HG02571 (cell line): Measurements from ENCODE around the gene MYOG.

Source experiments
- ATAC-seq: cut with Tn5 transposase; IDR thresholded peaks from one replicate; pipeline ENCODE4 v1.9.1; 2021; ENCODE audit warnings: mild to moderate bottlenecking, moderate library complexity; ENCODE audit not compliant: unreplicated experiment

Gene MYOG

DNA sequence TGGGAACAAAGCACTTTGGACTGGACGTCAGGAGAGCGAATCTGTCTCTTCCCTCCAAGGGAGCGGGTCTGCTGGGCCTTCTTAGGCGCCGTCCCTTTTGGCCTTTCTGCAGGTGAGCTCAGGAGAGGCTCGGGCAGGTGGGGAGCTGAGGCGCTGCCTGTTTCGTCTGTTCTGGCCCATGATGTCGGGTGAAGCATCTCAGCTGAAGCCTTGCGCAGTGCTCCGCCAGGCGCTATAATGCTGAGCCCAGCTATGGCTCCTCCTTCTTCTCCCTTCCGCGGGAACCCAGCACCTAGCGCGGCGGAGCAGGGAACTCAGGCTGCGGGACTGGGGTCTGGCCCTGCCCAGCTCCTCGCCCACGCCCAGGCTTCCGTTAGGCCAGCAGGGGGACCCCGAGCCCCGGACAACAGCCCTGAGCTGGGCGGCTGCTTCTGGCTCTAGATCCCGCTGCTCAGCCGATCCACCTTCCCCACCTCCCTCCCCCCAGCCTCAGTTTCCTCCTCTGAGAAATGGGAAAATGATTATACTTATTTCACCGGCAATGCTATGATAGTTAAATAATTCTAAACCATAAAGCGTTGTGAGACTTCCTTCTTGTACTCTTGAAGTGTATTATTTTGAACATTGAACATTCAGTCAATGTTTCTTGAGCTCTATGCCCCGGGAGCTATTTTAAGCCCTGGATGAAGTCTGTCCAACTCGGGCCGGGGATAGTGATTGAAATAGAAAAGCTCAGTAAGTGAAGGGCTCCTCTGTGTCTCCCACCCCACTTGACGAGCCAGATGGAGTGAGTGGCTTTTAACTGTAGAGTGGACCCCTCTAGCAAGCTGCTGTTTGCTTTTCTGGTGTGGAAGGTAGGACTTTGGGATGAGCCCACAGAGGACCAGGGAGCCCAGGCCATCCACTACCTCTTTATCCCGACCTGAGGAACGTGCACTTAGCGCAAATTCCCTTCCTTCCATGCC lies 32.1 kb upstream of the MYOG start:
- no peak for ATAC-seq

DNA sequence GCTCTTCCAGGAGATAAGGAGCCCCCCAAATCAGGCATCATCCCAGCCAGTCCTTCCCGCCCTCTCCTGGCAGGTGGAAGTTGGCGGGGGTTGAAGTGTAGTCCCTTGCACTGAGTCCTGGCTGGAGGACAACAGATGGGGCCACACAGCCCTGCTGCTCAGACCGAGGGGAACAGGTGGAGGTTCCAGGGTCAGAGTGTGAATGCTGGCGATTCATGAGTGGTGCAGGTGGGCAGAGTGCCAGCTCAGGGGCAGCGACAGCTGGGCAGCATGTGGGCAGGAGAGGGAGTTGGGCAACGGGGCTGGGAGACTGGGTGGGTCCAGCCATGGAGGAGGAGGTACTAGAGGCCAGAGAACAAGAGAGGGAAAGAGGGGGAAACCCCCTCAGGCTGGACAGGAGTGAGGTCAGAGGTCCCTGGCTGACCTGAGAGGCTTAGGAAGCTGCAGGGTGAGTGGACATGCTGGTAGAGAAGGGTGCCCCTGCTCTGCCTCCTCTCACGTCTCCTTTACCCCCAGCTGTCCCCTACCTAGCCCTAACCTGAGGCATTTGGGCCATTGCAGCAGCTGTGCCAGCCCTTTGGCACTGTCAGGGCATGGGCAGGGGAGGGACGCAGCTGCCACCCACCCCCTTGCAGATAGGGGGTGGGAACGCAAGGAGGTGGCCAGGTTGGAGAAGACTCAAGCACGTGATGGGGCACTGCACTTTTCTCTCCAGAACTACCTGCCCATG lies 30.4 kb upstream of the MYOG start:
- no peak for ATAC-seq

DNA sequence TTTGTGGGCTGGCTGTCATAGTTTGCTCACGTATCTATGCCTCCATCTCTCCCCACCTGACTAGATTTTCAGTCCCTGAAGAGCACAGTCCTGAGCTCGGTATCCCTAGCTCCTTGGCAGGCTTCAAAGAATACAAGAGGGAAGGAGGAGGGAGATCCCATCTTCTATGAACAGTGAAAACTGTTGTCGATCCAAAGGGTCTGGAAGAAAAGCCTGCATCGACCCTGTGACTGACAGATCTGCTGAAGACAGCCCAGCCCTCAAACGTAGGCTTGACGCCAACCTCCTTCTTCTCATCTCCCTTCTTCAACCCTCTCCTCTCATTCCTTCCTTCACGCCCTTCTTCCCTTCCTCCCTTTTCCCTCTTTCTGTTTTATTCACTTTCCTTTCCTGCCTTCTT lies 28.4 kb upstream of the MYOG start:
- ATAC-seq: no peak

DNA sequence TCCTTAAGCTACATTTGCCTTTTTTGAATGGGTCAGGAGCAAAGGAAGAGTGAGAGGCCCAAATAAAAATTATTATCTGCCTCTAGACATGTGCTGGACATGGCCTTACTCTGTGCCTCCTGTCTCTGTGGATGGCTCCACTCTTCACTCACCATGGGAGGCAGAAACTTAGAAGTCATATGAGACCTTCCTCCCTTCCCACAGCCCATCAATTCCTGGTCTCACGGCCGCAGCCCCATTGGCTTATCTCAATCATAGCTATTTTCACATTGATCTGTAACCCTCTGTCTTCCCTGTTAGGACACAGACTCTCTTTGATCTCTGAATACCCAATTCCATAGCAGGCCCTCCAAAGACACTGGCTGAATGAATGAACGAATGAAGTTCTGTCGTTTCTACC lies 27.5 kb upstream of the MYOG start:
- no peak for ATAC-seq

DNA sequence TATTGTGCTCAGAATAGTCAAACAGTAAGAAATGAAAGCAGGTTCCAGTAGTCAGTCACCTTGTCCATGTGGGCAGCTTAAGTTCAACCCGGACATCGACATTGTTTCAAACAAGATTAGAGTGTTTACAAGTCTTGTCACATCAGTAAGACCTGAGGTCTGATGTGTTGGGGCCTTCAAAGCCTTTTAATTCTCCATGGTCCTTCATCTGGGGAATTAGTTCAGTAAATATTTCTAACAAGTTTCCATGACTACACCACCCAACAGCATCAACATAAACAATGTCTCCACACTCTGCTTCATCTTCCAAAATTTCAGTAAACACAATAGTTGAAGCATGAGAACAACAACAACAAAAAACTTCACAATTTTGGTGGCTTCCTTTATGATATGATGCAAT lies 26.7 kb upstream of the MYOG start:
- ATAC-seq: no peak

DNA sequence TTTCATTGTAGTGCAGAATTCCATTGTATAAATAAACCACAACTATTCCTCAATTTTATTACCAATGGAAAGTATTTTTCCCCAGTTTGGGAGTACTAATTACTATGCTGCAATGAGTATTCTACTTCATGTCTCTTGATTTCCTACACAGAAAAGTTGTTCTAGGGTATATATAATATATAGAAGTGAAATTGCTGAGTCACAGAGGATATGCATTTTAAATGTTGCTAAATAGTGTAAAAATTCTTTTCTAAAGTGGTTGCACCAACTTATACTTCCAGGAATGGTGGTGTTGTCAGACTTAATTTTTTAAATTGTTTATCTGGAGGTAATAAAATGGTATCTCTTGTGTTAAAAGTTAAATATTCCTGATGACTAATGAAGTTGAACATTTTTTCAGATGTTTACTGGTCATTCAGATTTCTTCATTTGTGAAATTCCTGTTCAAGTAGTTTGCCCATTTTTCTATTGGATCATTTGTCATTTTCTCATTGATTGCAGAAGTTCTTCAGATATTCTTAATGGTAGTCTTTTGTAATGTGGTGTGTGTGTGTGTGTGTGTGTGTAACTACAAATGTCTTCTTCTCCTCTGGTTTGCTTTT lies 19.1 kb upstream of the MYOG start:
- ATAC-seq: no peak

DNA sequence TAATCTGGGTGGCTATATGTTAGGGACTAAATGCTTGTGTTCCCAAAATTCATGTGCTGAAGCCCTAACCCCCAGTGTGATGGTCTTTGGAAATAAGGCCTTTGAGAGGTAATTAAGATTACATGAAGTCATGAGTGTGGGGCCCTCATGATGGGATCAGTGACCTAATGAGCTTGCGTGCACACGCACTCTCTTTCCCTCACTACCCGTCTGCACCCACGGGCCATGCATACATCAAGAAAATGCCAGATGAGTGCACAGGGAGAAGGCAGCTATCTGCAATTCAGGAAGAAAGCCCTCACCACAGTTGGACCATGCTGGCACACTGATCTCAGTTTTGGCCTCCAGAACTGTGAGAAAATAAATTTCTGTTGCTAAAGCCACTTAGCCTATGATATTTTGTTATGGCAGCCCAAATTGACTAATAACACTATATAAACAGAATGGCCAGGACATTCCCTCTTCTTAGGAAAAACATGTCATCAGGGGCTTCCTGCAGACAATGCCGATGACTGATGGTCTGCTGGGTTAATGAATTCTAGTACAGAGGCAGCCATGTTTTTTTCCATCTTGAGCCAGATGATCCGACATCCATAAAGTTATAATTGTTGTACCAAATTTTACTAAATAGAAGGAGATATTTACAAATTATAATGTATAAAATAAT lies 18.1 kb upstream of the MYOG start:
- ATAC-seq: no peak

DNA sequence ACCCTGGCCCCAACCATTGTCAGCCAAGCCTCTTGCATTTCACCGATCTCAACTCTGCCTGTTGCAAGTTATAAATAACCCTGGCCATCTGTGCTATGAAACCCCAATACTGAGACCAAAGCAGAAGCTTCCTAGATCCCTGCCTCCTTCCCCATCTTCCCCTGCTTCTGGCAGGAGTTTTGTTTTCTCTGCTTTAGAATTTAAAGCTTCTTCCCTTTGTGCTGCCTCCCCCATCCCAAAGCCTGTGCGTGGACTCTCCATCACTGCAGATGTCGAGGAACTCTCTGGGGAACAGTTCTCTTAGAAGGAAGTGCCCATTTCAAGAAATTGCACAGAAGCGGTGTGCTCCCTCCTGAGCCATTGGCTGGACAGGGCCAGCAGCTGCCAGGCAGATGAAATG lies 17.4 kb upstream of the MYOG start:
- no peak for ATAC-seq

DNA sequence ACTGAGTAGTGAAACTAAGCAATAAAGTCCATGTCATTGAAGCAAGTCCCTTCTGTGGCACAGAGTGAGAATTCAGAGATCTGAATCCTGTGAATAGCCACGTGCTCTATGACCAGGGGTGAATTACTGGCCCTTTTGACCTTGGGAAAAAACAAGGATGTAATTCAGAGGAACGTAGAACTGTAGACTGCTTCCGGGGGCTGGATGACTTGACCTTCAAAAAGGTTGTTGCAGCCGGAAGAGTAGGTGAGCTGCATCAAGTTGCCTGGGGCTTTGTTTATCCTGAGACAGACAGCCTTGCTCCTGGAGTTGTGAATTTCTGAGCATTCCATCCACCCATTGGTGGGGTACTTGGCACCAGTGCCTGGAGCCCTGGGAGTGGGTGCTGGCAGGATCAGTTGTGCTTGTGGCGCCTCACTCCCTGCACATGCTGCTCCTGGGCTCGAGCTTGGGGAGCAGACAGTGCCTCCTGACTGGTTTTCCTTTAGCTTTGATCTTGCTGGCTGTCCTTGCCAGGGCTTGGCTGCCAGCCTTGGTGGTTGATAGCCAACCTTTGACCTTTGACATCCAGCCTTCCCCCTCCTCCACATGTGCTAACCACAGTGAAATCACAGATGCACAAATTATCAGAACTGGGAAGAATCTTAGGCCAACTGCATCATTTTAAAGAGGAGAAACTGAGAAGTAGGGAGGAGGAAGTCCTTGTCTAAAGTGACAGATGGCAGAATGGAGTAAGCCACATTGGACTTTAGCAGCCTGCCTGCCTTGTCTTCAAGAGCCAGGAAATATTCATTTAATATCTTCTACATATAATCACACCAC lies 16.2 kb upstream of the MYOG start:
- ATAC-seq: no peak

DNA sequence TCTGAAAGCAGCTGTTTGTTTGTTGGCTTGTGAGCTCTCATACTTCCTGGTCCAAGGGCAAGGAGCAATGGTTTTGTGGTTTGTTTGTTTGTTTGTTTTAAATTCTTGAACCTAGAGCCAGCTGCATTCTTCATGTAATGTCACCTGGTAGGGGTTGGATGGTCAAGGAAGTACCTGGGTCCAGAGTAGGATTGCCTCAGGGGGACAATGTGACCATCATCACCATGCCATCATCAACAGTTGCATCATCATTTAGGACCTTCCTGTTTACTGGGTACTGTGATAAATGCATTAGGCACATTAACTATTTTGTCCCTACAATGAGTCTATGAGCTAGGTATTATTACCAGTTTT lies 14.7 kb upstream of the MYOG start:
- ATAC-seq: no peak

DNA sequence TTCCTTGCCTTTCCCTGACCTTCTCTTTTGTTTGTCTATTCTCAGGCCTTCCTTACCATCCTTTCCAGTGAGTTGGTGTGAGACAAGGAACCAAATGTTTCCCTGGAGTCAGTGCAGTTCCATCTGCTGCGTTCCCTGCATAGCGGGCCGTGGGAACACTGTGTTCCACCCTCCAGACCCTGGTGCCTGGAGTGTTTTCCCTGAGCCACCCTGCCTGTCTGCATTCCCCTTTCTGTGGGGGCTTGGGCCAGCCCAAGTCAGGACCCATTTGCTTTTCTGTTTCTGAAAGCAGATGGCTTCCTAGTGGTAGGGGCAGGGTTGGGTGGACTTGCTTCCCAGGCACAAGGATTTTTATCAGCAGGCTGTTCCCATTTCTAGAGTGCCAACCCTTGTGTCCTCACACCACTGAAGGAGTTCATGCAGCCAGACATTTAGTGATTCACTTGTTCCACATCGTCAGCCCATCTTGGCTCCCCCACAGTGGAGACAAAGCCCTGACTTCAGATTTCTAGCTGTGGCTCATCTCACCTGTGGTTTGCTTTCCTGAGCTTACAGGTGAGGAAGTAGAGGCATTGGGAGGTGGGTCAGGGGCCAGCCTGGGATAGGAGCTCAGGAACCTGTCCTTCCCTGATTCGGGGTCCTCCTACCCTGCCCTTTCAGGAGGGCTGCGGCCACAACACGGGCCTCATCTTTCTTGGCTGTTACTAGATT lies 14.1 kb upstream of the MYOG start:
- ATAC-seq: no peak

DNA sequence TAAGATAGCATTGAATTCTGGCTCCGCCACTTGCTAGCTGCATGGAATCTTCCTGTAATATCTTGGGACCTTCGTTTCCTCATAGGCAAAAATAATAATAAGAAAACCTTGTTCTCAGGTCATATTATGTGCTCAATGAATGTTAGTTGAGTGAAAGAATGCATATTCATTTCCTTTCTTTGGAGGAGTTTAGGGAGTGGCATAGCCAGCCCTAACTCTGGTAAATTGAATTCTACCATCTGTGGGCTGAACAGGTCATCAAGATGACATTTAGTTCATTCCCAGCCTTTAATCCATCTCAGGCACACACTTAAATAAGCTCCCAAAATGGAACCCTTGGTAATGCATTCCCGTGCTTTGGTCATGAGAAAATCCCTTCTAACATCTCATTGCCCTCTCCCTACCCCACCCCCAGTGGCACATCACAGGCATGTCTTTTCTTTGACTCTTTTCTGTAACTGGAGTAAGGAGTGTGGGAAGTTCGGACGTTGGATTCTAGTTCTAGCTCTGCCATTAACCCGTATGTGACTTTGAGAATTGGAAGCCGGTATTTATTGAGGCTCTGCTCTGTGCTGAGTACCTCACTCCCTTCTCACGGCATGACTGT lies 13.2 kb upstream of the MYOG start:
- ATAC-seq: no peak

DNA sequence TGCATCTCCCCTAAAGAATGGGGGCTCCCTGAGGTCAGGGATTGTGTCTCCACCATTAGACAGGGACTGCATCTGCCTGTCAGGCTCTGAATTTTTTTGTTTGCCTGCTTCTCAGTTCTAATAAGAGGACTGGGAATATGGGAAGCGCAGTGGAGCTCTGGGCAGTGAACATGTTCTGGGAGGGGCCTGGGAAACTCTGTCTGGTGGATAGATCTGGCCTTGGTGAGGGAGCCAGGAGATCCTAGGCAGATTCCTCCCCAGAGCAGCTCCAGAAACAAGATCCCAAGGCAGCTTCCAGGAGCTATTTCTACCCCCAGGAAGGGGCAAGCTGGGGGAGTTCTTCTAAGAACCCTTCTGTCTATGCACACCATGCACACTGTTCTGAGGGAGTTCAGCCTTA lies 12.6 kb upstream of the MYOG start:
- ATAC-seq: no peak

DNA sequence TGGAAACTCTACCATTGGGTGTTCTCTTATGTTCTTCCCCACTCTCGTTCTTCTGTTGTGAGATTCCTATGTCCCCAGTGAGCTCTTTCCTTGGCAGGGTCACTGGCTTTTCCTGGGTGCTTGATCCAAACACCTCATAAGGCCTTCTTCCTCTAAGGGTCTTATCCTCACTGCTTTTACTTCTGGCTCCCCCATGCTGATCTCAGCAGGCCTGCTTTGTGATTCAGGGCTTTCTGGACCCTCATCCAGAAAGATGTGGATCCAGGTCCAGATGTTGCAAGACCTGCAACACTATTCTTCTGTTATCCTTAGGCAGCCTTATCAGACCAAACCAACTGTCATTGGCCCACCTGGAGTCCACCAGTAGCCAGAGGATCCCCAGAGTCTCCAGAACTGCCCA lies 11.2 kb upstream of the MYOG start:
- ATAC-seq: no peak

DNA sequence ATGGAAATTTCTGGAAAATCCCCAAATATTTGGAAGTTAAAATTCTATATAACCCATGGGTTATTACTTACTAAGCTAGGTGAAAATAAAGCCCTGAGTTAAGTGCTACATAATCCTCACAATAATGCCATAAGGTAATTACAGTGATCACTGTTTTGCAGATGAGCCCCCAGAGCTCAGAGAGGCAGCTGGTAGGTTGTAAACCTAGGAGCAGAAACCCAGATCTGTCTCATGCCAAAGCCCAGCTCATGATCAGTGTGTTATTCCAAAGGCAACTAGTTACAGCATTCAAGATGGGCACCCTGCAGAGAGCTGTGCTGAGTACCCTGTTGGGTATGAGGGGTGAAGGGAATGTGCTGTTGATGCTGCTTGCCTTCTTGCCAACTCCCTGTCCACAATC lies 10.8 kb upstream of the MYOG start:
- no peak for ATAC-seq

DNA sequence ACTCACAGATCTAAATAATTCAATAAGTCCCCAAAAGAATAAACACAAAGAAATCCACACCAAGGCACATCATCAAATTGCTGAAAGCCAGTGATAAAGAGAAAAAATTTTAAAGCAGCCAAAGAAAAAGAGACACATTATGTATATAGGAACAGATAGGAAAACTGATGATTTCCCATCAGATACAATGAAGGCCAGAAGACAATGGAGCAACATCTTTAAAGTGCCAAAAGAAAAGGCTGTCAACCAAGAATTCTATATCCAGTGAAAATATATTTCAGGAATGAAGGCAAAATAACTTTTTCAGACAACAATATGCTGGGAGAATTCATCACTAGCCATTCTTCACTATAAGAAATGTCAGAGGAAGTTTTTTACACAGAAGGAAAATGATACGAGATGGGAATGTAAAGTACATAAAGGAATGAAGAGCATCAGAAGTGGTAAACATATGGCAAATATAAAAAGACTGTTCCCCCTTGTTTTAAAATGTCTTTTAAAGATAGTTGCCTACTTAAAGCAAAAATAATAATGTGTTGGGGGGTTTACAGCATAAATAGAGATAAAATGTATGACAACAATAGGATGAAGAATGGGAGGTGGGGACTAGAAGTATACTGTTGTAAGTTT lies 9.4 kb upstream of the MYOG start:
- no peak for ATAC-seq

DNA sequence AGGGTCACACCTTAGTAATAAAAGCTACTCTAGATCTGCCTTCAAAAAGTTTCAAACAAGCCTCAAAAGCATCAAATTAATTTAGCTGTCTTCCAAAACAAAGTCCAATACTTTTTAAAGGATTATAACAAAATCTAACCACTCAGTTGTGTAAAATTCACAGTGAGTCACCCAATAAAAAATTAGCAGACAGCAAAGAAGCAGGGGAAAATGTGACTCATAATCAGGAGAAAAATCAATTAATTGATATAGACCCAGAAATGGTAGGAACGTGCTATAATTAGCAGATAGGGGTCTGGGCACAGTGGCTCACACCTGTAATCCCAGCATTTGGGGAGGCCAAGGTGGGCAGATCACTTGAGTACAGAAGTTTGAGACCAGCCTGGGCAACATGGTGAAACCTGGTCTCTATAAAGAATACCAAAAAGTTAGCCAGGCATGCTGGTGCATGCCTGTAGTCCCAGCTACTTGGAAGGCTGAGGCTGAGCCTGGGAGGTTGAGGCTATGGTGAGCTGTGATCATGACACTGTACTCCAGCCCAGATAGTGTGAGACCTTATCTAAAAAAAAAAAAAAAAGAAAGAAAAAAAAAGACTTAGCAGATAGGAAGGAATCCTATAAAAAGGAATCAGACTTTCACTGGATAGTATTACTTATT lies 8.1 kb upstream of the MYOG start:
- no peak for ATAC-seq

DNA sequence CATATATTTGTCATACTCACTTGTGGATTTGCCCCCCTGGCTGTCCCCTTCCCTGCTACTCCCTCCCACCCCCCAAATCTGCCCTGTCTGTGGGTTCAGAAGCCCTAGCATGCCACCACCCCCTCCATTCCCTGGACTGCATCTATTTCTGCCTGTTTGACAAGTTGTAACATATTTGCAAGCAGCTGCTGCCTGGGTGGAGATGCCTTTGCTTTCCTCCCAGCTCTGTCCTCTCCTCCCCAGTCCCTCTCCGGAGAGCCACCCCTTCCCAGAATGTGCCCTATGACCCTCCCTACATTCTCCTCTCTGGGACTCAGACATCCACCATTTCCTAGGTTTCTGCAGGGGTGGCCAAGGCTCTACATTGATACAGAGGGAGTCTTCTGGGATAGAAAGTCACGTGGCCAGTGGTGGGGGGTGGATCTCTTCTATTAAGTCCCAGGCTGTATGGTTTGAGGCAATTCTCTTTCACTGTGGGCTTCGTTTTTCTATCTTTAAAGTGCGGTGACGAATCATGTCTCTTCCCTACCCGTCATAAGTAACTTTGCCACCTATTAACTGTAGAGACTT lies 6.0 kb upstream of the MYOG start:
- no peak for ATAC-seq
